Measurements from ENCODE around the gene GRAMD2A. TPM values are rescaled to one million over a fixed set of nuclear protein-coding genes. Genes with fewer than 3 reads are reported as not detected.

The GRAMD2A gene
- total and polyA plus RNA-seq, 7 donors, result 0.16 to 4.3 (median 1.6) TPM; not detected in 1

- H3K27ac ChIP-seq, result no peak overlapping the region
- 28 to 48% methylated on average over 12 of the region's 12 CpGs for WGBS, 2 donors
- peaks cover 0 to 15% (median 10%) of the 10 kb centered on the region in 4 donors for H3K4me1 ChIP-seq
- no peak for TF ChIP-seq POLR2AphosphoS5 (IDR thresholded peaks at IDR 0.05)
- no peak for TF ChIP-seq POLR2A (IDR thresholded peaks at IDR 0.05)
- TF ChIP-seq EP300 (IDR thresholded peaks at IDR 0.05), result no peak
- no peak for TF ChIP-seq CTCF (IDR thresholded peaks at IDR 0.05)
- intact Hi-C loops (cut with DNase I), result no loop called here
- no peaks in the 10 kb centered on the region for H3K36me3 ChIP-seq
- no peaks in the 10 kb centered on the region for H3K9me3 ChIP-seq
- H3K4me3 ChIP-seq, result peak overlapping the region in 3 of 4 donors; percentile 17 to 38 (median 34)
- peaks cover 9 to 52% (median 31%) of the 10 kb centered on the region in 3 donors for H3K27me3 ChIP-seq
- DNase-seq, result no peak
Measured at GRCh38 chr15:72183781-72184164, 13.8 kb downstream of the GRAMD2A start.

GRCh38 chr15:72182673-72183072 is 14.9 kb downstream of the GRAMD2A start:
- TF ChIP-seq POLR2AphosphoS5 (IDR thresholded peaks at IDR 0.05), result no peak
- TF ChIP-seq CTCF (IDR thresholded peaks at IDR 0.05), result no peak
- no peak for TF ChIP-seq POLR2A (IDR thresholded peaks at IDR 0.05)
- TF ChIP-seq EP300 (IDR thresholded peaks at IDR 0.05), result no peak
- intact Hi-C loops (cut with DNase I), result no loop called here
- Histone ChIP-seq H3K27ac (no peak overlapping the region), H3K4me1 (peaks cover 0 to 15% (median 10%) of the 10 kb centered on the region in 4 donors), H3K9me3 (no peaks in the 10 kb centered on the region), H3K4me3 (no peak overlapping the region), H3K27me3 (peaks cover 9 to 52% (median 30%) of the 10 kb centered on the region in 3 donors), H3K36me3 (no peaks in the 10 kb centered on the region)
- DNase-seq, result no peak
- WGBS, 2 donors, result 82 to 93% methylated on average over 3 of the region's 3 CpGs

- TF ChIP-seq EP300 (IDR thresholded peaks at IDR 0.05) (no peak), POLR2A (IDR thresholded peaks at IDR 0.05) (no peak), POLR2AphosphoS5 (IDR thresholded peaks at IDR 0.05) (no peak), CTCF (IDR thresholded peaks at IDR 0.05) (no peak)
- Histone ChIP-seq H3K4me1 (peaks cover 0 to 15% (median 10%) of the 10 kb centered on the region in 4 donors), H3K27me3 (peaks cover 9 to 52% (median 26%) of the 10 kb centered on the region in 3 donors), H3K27ac (no peak overlapping the region), H3K9me3 (no peaks in the 10 kb centered on the region), H3K36me3 (no peaks in the 10 kb centered on the region), H3K4me3 (no peak overlapping the region)
- intact Hi-C loops (cut with DNase I), result no loop called here
- DNase-seq, result no peak
- 92% methylated on average over 3 of the region's 3 CpGs for WGBS, 2 donors
Measured at GRCh38 chr15:72182244-72182643, 15.3 kb downstream of the GRAMD2A start.

GRCh38 chr15:72180761-72181324 is 16.7 kb downstream of the GRAMD2A start:
- no peaks in the 10 kb centered on the region for H3K36me3 ChIP-seq
- peaks cover 9 to 52% (median 25%) of the 10 kb centered on the region in 3 donors for H3K27me3 ChIP-seq
- no peaks in the 10 kb centered on the region for H3K9me3 ChIP-seq
- WGBS, 2 donors, result 92 to 94% methylated on average over 5 of the region's 5 CpGs
- no peak for DNase-seq
- intact Hi-C loops (cut with DNase I), result no loop called here
- H3K27ac ChIP-seq, result peak overlapping the region in 2 of 4 donors; percentile 22 to 47
- H3K4me3 ChIP-seq, result no peak overlapping the region
- H3K4me1 ChIP-seq, result peaks cover 0 to 15% (median 10%) of the 10 kb centered on the region in 4 donors
- no peak for TF ChIP-seq POLR2AphosphoS5 (IDR thresholded peaks at IDR 0.05)
- no peak for TF ChIP-seq CTCF (IDR thresholded peaks at IDR 0.05)
- TF ChIP-seq EP300 (IDR thresholded peaks at IDR 0.05), result no peak
- TF ChIP-seq POLR2A (IDR thresholded peaks at IDR 0.05), result no peak
